HEK293 (cell line): ENCODE measurements around the gene TRIM62.
A peak's percentile ranks its signal among the peaks of the same experiment; 100 is the strongest.

Source experiments
- CTCF ChIA-PET: fragments of 350-600 bp; formaldehyde crosslinking; extraction: SDS; loops from one replicate; lab custom pipeline; 2021; ENCODE audit warnings: antibody characterized with exemption; lab: Yijun Ruan, JAX
- POLR2A ChIA-PET: fragments of 300-600 bp; formaldehyde crosslinking; extraction: SDS; loops from one replicate; lab custom pipeline; 2020; ENCODE audit warnings: antibody characterized with exemption, inconsistent platforms; lab: Yijun Ruan, JAX
- H3K27ac ChIP-seq: fragments of 200-500 bp; sonication (Bioruptor generic); 2 replicates; pipeline ENCODE4 v1.5.1; 2014; ENCODE audit warnings: low read depth, low read length, control low read depth, inconsistent platforms; ENCODE audit errors: extremely low read depth
- H3K36me3 ChIP-seq, 2 experiments: fragments of 200-500 bp in 1 of 2; sonication (Bioruptor generic) in 1 of 2; 1 replicate in 1 of 2; 2 replicates in 1 of 2; pipeline ENCODE4 v1.5.1; 2014 to 2017; ENCODE audit warnings: inconsistent platforms in 2 of 2, low read length in 2 of 2; ENCODE audit not compliant: control insufficient read depth in 2 of 2, insufficient read depth in 1 of 2
- H3K4me1 ChIP-seq: fragments of 200-500 bp; sonication (Bioruptor generic); 2 replicates; pipeline ENCODE4 v1.5.1; 2014; ENCODE audit warnings: mild to moderate bottlenecking, low read length, inconsistent platforms; ENCODE audit not compliant: control insufficient read depth, insufficient read depth
- H3K4me3 ChIP-seq: 2 replicates; pipeline ENCODE4 v1.5.1; 2011; ENCODE audit warnings: low read depth, mild to moderate bottlenecking, control low read depth, low read length, moderate library complexity
- H3K9me3 ChIP-seq: fragments of 200-500 bp; sonication (Bioruptor generic); 2 replicates; pipeline ENCODE4 v1.5.1; 2014; ENCODE audit warnings: low read depth, low read length, inconsistent platforms; ENCODE audit not compliant: control insufficient read depth, insufficient read depth
- BCL6B ChIP-seq: fragments of 450-650 bp; formaldehyde crosslinking; IDR thresholded peaks from 2 replicates; pipeline ENCODE4 v1.5.1; 2017; ENCODE audit warnings: missing biosample characterization, missing genetic modification characterization
- EGR2 ChIP-seq: fragments of 450-650 bp; formaldehyde crosslinking; IDR thresholded peaks from 2 replicates; pipeline ENCODE4 v1.5.1; 2016; ENCODE audit warnings: low read depth, missing biosample characterization, missing genetic modification characterization
- GLI2 ChIP-seq: fragments of 450-650 bp; formaldehyde crosslinking; IDR thresholded peaks from 2 replicates; pipeline ENCODE4; 2017; ENCODE audit warnings: missing biosample characterization, missing genetic modification characterization, low read depth, borderline replicate concordance
- MYNN ChIP-seq: fragments of 450-650 bp; formaldehyde crosslinking; IDR thresholded peaks from 2 replicates; pipeline ENCODE4 v1.5.1; 2016; ENCODE audit warnings: missing biosample characterization, missing genetic modification characterization, borderline replicate concordance
- ZBTB44 ChIP-seq: fragments of 450-650 bp; IDR thresholded peaks from 2 replicates; pipeline ENCODE4 v1.5.1; 2018; ENCODE audit warnings: missing biosample characterization, mild to moderate bottlenecking, missing genetic modification characterization
- ZBTB48 ChIP-seq: fragments of 450-650 bp; formaldehyde crosslinking; IDR thresholded peaks from 2 replicates; pipeline ENCODE4 v1.5.1; 2016; ENCODE audit warnings: missing biosample characterization, missing genetic modification characterization
- ZIC2 ChIP-seq: fragments of 450-650 bp; formaldehyde crosslinking; IDR thresholded peaks from 2 replicates; pipeline ENCODE4 v1.5.1; 2016; ENCODE audit warnings: missing biosample characterization, missing genetic modification characterization
- ZNF10 ChIP-seq: fragments of 450-650 bp; formaldehyde crosslinking; IDR thresholded peaks from 2 replicates; pipeline ENCODE4 v1.5.1; 2017; ENCODE audit warnings: missing biosample characterization, missing genetic modification characterization
- ZNF133 ChIP-seq: fragments of 450-650 bp; formaldehyde crosslinking; IDR thresholded peaks from 2 replicates; pipeline ENCODE4 v1.5.1; 2016; ENCODE audit warnings: missing biosample characterization, missing genetic modification characterization
- ZNF184 ChIP-seq: fragments of 450-650 bp; IDR thresholded peaks from 2 replicates; pipeline ENCODE4 v1.5.1; 2018; ENCODE audit warnings: missing biosample characterization, mild to moderate bottlenecking, missing genetic modification characterization
- ZNF623 ChIP-seq: fragments of 450-650 bp; formaldehyde crosslinking; IDR thresholded peaks from 2 replicates; pipeline ENCODE4 v1.5.1; 2016; ENCODE audit warnings: missing biosample characterization, missing genetic modification characterization
- ZNF707 ChIP-seq: fragments of 450-650 bp; formaldehyde crosslinking; IDR thresholded peaks from 2 replicates; pipeline ENCODE4 v1.5.1; 2016; ENCODE audit warnings: missing biosample characterization, missing genetic modification characterization
- TF ChIP-seq, protein P1 (sequence below): fragments of 450-650 bp; formaldehyde crosslinking; IDR thresholded peaks from 2 replicates; pipeline ENCODE4 v1.5.1; 2017; ENCODE audit warnings: missing biosample characterization, missing genetic modification characterization
- TF ChIP-seq, protein P2 (sequence below): fragments of 450-650 bp; formaldehyde crosslinking; IDR thresholded peaks from 2 replicates; pipeline ENCODE4 v1.5.1; 2016; ENCODE audit warnings: missing biosample characterization, missing genetic modification characterization, low read depth

Gene TRIM62

DNA sequence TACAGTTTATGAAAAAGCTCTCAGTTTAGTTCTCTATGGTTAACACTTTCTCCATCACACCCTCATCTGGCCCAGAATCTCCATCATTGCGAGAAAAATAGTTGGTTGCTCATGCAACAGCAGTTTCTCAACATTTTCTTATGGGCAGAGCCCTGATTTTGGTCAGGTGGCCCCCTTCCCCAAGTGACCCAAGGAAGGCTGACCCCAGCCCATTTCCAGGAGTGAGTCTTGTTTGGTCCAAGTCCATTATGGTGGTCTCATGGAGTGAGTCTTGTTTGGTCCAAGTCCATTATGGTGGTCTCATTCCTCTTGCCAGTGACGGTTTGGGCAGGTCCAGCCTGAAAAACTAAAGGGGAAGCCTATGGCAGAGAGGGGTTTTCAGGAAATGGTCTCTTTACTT, 1.5 kb upstream of the TRIM62 start:
- Histone ChIP-seq H3K27ac (no peak overlapping the region), H3K9me3 (no peaks in the 10 kb centered on the region), H3K36me3 (no peaks in the 10 kb centered on the region), H3K4me3 (no peak overlapping the region), H3K4me1 (no peaks in the 10 kb centered on the region; the same call in 1 of the 2 replicates)
- no peak for TF ChIP-seq ZNF10 (tag by site-specific recombination)
- no peak for TF ChIP-seq BCL6B (tag by site-specific recombination)
- TF ChIP-seq, protein P1, sequence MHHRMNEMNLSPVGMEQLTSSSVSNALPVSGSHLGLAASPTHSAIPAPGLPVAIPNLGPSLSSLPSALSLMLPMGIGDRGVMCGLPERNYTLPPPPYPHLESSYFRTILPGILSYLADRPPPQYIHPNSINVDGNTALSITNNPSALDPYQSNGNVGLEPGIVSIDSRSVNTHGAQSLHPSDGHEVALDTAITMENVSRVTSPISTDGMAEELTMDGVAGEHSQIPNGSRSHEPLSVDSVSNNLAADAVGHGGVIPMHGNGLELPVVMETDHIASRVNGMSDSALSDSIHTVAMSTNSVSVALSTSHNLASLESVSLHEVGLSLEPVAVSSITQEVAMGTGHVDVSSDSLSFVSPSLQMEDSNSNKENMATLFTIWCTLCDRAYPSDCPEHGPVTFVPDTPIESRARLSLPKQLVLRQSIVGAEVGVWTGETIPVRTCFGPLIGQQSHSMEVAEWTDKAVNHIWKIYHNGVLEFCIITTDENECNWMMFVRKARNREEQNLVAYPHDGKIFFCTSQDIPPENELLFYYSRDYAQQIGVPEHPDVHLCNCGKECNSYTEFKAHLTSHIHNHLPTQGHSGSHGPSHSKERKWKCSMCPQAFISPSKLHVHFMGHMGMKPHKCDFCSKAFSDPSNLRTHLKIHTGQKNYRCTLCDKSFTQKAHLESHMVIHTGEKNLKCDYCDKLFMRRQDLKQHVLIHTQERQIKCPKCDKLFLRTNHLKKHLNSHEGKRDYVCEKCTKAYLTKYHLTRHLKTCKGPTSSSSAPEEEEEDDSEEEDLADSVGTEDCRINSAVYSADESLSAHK (tag by site-specific recombination), result no peak
- TF ChIP-seq GLI2 (tag by site-specific recombination), result no peak
- TF ChIP-seq, protein P2, sequence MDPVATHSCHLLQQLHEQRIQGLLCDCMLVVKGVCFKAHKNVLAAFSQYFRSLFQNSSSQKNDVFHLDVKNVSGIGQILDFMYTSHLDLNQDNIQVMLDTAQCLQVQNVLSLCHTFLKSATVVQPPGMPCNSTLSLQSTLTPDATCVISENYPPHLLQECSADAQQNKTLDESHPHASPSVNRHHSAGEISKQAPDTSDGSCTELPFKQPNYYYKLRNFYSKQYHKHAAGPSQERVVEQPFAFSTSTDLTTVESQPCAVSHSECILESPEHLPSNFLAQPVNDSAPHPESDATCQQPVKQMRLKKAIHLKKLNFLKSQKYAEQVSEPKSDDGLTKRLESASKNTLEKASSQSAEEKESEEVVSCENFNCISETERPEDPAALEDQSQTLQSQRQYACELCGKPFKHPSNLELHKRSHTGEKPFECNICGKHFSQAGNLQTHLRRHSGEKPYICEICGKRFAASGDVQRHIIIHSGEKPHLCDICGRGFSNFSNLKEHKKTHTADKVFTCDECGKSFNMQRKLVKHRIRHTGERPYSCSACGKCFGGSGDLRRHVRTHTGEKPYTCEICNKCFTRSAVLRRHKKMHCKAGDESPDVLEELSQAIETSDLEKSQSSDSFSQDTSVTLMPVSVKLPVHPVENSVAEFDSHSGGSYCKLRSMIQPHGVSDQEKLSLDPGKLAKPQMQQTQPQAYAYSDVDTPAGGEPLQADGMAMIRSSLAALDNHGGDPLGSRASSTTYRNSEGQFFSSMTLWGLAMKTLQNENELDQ, result no peak
- TF ChIP-seq ZBTB44, result no peak
- no peak for TF ChIP-seq ZNF623 (tag by site-specific recombination)
- no peak for TF ChIP-seq MYNN (tag by site-specific recombination)
- no peak for TF ChIP-seq ZNF707 (tag by site-specific recombination)
- TF ChIP-seq ZBTB48 (tag by site-specific recombination), result no peak
- TF ChIP-seq ZNF184 (tag by site-specific recombination), result no peak
- no peak for TF ChIP-seq EGR2 (tag by site-specific recombination)
- ChIA-PET CTCF (interaction anchor here (1.1 kb wide), 1 partner anchor 288 kb away, joined by 3 read pairs; no protein-coding TSS in a partner anchor), POLR2A (no interaction called here)

DNA sequence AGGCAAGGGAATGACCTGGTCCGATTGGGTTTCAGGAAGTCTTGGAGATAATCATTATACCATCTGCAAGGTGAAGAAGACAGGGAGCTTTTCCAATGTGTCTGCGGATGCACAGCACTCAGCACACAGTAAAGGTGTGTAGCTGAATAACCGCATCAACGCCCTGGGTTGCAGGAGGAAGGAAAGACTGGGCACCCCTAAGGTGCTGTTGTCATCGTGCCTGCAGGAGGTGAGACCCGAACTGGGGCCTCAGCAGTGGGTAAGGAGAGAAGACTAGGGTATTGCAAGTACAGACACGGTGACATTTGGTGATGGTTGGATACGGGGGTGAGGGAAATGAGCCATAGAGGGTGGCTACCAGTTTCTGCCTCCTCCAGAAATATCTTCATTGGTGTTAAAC, 1.1 kb upstream of the TRIM62 start:
- TF ChIP-seq ZNF133 (tag by site-specific recombination), result no peak
- peak; percentile 24; the same call in 1 of the 2 replicates for TF ChIP-seq ZIC2 (tag by site-specific recombination)
- H3K4me1 ChIP-seq, result no peaks in the 10 kb centered on the region; the same call in 1 of the 2 replicates
- H3K36me3 ChIP-seq, result no peaks in the 10 kb centered on the region
- H3K4me3 ChIP-seq, result no peak overlapping the region
- no peaks in the 10 kb centered on the region for H3K9me3 ChIP-seq
- POLR2A ChIA-PET, result no interaction called here
- no peak overlapping the region for H3K27ac ChIP-seq
- CTCF ChIA-PET, result interaction anchor here (1.1 kb wide), 1 partner anchor 288 kb away, joined by 3 read pairs; no protein-coding TSS in a partner anchor
